Testis (tissue), 3 donors: ENCODE results near the gene EPHB1. TPM values are rescaled to one million over a fixed set of nuclear protein-coding genes. Genes with fewer than 3 reads are reported as not detected.

Source experiments
- DNase-seq: peaks from one replicate; pipeline ENCODE4 v3.0.0-alpha.2; 2019
- H3K27ac ChIP-seq, 2 donors: fragments of 200-600 bp; sonication (generic); one replicate each; pipeline ENCODE4 v1.5.1; 2019
- H3K27me3 ChIP-seq: fragments of 200-600 bp; sonication (generic); one replicate; pipeline ENCODE4 v1.5.1; 2019
- H3K36me3 ChIP-seq: fragments of 200-600 bp; sonication (generic); one replicate; pipeline ENCODE4 v1.5.1; 2017; ENCODE audit warnings: low read depth; ENCODE audit errors: missing control alignments
- H3K4me1 ChIP-seq: fragments of 200-600 bp; sonication (generic); one replicate; pipeline ENCODE4 v1.5.1; 2019
- H3K4me3 ChIP-seq, 2 donors: fragments of 200-600 bp; sonication (generic); one replicate each; pipeline ENCODE4 v1.5.1; 2017 to 2019
- H3K9me3 ChIP-seq: fragments of 200-600 bp; sonication (generic); one replicate; pipeline ENCODE4 v1.5.1; 2017
- CTCF ChIP-seq, 3 experiments: fragments of 450-650 bp in 2 of 3; fragments of 200-600 bp in 1 of 3; sonication (generic) in 1 of 3; IDR thresholded peaks; one replicate each; pipeline ENCODE4 v1.5.1; 2016 to 2019; ENCODE audit warnings: antibody characterized with exemption in 3 of 3, mild to moderate bottlenecking in 2 of 3, moderate library complexity in 1 of 3
- POLR2A ChIP-seq: fragments of 450-650 bp; IDR thresholded peaks from one replicate; pipeline ENCODE4 v1.6.1; 2017; ENCODE audit warnings: antibody characterized with exemption, mild to moderate bottlenecking, moderate library complexity
- WGBS, 2 donors: methylation state at CpG; one replicate each; pipeline ENCODE4 v1.1.5; 2018; 5-methylcytosine and 5-hydroxymethylcytosine counted together
- intact Hi-C: fragments of 100-400 bp; cut with DNase I; formaldehyde crosslinking; loops from one replicate; pipeline ENCODE4 v1.15.1; 2023; ENCODE audit warnings: low total_unique reads
- polyA plus RNA-seq: library from polyadenylated mRNA; stranded (reverse); fragments of 350-450 nt; fragmentation: Illumina TruSeq; extraction: RNeasy Lipid Tissue Mini Kit (QIAGEN cat#74804); gene quantifications from one replicate; pipeline ENCODE4 v1.2.3, GENCODE V29; 2014; ENCODE audit warnings: low read depth, low replicate concordance; ENCODE audit not compliant: insufficient read depth
- total RNA-seq, 2 donors: library from RNA; depleted of rRNA; stranded (reverse); fragments of >200 nt; gene quantifications; one replicate each; pipeline ENCODE4 v1.2.3, GENCODE V29; 2016

The EPHB1 gene
- total and polyA plus RNA-seq, 3 donors from 2014 or later: 20.8 to 37.1 (median 31.3) TPM

DNA sequence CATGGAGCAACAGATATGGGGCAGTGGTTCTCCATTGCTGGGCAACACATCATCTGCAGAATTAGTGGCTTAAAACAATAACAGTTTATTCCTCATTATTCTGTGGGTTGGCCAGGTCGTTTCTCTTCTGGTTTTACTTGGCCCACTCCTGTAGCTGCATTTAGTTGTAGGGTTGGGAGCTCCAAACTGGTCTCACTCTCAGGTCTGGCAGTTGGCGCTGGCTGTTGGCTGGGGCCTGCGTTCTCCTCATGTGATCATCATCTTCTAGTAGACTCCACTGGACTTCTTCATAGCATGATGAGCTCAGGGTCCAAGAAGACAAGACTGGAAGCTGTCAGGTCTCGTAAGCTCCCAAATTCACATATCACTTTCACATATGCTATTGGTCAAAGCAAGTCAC, 91.9 kb downstream of the EPHB1 start:
- no peak overlapping the region for H3K27ac ChIP-seq
- intact Hi-C loops: no loop called here
- 85 to 88% methylated on average over 4 of the region's 4 CpGs for WGBS, 2 donors
- no peaks in the 10 kb centered on the region for H3K36me3 ChIP-seq
- H3K27me3 ChIP-seq: no peaks in the 10 kb centered on the region
- no peak overlapping the region for H3K4me3 ChIP-seq
- no peaks in the 10 kb centered on the region for H3K9me3 ChIP-seq
- TF ChIP-seq POLR2A (no peak), CTCF (IDR thresholded peaks at IDR 0.05) (no peak)
- no peaks in the 10 kb centered on the region for H3K4me1 ChIP-seq
- DNase-seq: no peak

GRCh38 chr3:134887536-134887935, 92.5 kb downstream of the EPHB1 start:
- no peak for DNase-seq
- H3K9me3 ChIP-seq: no peaks in the 10 kb centered on the region
- no peak overlapping the region for H3K27ac ChIP-seq
- intact Hi-C loops: no loop called here
- no peak overlapping the region for H3K4me3 ChIP-seq
- no peaks in the 10 kb centered on the region for H3K27me3 ChIP-seq
- no peaks in the 10 kb centered on the region for H3K36me3 ChIP-seq
- TF ChIP-seq POLR2A (no peak), CTCF (IDR thresholded peaks at IDR 0.05) (no peak)
- H3K4me1 ChIP-seq: no peaks in the 10 kb centered on the region

DNA sequence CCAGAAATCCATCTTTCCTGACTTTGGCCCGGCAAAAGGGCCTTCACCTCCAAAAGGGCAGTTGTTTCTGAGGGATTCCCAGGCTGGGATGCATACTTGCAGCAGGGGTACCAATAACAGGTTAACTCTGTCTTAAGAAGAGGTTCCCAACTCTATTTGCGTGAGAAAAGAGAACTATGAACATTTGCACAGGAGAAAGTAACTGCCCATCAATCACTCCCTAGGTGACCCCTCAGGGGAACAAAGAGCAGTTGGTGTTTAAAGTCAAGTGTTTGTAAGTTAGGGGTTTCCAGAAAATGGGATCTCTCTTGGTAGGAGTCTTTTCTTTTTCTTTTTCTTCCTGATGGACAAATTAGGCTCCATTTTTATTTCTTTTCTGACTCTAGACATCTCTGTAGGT, 97.3 kb downstream of the EPHB1 start:
- intact Hi-C loops: no loop called here

GRCh38 chr3:134892761-134893160, 97.7 kb downstream of the EPHB1 start:
- DNase-seq: no peak
- TF ChIP-seq POLR2A (no peak), CTCF (IDR thresholded peaks at IDR 0.05) (no peak)
- Histone ChIP-seq H3K27me3 (no peaks in the 10 kb centered on the region), H3K9me3 (no peaks in the 10 kb centered on the region), H3K27ac (no peak overlapping the region), H3K4me3 (no peak overlapping the region), H3K36me3 (no peaks in the 10 kb centered on the region), H3K4me1 (no peaks in the 10 kb centered on the region)
- intact Hi-C loops: no loop called here
- WGBS, 2 donors: 75 to 78% methylated on average over 5 of the region's 5 CpGs

More for the DNA sequence above, 97.3 kb downstream of the EPHB1 start:
- Histone ChIP-seq H3K4me3 (no peak overlapping the region), H3K36me3 (no peaks in the 10 kb centered on the region), H3K27me3 (no peaks in the 10 kb centered on the region), H3K4me1 (no peaks in the 10 kb centered on the region), H3K27ac (no peak overlapping the region), H3K9me3 (no peaks in the 10 kb centered on the region)
- WGBS, 2 donors: 48 to 83% methylated on average over 2 of the region's 2 CpGs
- no peak for TF ChIP-seq POLR2A
- no peak for TF ChIP-seq CTCF (IDR thresholded peaks at IDR 0.05)
- no peak for DNase-seq

GRCh38 chr3:134894533-134894932, 99.5 kb downstream of the EPHB1 start:
- DNase-seq: no peak
- H3K36me3 ChIP-seq: no peaks in the 10 kb centered on the region
- intact Hi-C loops: no loop called here
- H3K27me3 ChIP-seq: no peaks in the 10 kb centered on the region
- no peak overlapping the region for H3K4me3 ChIP-seq
- no peaks in the 10 kb centered on the region for H3K9me3 ChIP-seq
- H3K27ac ChIP-seq: no peak overlapping the region
- TF ChIP-seq CTCF (IDR thresholded peaks at IDR 0.05): no peak
- TF ChIP-seq POLR2A: no peak
- H3K4me1 ChIP-seq: no peaks in the 10 kb centered on the region
- WGBS, 2 donors: 85 to 89% methylated on average over 4 of the region's 4 CpGs
